Measurements from ENCODE around the gene CNIH3.

Gene CNIH3

DNA sequence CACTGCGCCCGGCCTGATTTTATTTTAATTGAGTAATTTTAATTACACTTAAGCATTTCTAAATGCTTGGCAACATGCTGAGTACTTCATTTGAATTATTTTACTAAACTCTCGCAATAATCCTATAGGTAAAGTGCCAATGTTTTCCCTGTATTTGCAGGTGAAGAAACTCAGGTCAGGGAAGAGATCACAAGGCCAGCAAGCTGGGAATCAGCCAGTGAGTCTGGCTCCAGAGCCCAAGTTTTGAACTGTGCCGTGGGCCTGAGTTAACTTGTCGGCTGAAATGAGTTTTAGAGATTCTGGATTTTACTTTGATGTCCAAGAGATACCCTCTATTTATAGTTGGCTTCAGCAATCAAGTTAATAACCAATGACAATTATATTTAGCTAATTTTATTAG is 141.4 kb downstream of the CNIH3 start:
- no peaks in the 10 kb centered on the region for H3K4me1 ChIP-seq (ENCODE audit: control insufficient read depth, insufficient read depth, low read length, unreplicated experiment)
- no peaks in the 10 kb centered on the region for H3K79me2 ChIP-seq (ENCODE audit: control insufficient read depth, insufficient read depth, low read length, unreplicated experiment)
- H3K27ac ChIP-seq (ENCODE audit: low read depth, low read length), result no peak overlapping the region
- no peak overlapping the region for H3K4me3 ChIP-seq (ENCODE audit: low read depth, low read length)
- H3K36me3 ChIP-seq (ENCODE audit: insufficient read depth, low read length), result no peaks in the 10 kb centered on the region
- peaks cover 15% of the 10 kb centered on the region; the same call in 1 of the 2 replicates for H3K27me3 ChIP-seq (ENCODE audit: insufficient read depth, low read length)
- H2AFZ ChIP-seq (ENCODE audit: low read length, unreplicated experiment), result no peak overlapping the region

DNA sequence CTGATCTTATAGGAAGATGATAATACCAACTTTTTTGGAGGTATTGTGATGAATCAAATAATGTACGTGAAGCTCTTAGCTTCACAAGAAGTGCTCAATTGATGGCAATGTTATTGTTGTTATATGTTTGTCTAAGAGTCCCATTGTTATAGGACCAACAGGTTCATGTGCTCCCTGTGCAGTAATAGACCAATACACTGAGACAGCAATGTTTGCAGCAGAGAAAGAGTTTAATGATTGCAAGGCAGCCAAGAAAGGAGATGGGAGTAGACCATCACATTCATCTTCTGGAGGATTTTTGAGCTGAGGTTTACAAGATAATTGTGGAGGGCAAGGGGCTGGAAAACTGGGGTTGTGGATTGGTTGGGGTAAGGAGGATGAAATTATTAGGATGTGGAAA is 143.0 kb downstream of the CNIH3 start:
- no peak overlapping the region for H3K27ac ChIP-seq (ENCODE audit: low read depth, low read length)
- no peak overlapping the region for H3K4me3 ChIP-seq (ENCODE audit: low read depth, low read length)
- H3K27me3 ChIP-seq (ENCODE audit: insufficient read depth, low read length), result peaks cover 15% of the 10 kb centered on the region; the same call in 1 of the 2 replicates
- no peaks in the 10 kb centered on the region for H3K36me3 ChIP-seq (ENCODE audit: insufficient read depth, low read length)
- no peak overlapping the region for H2AFZ ChIP-seq (ENCODE audit: low read length, unreplicated experiment)
- no peaks in the 10 kb centered on the region for H3K4me1 ChIP-seq (ENCODE audit: control insufficient read depth, insufficient read depth, low read length, unreplicated experiment)
- H3K79me2 ChIP-seq (ENCODE audit: control insufficient read depth, insufficient read depth, low read length, unreplicated experiment), result no peaks in the 10 kb centered on the region

- Histone ChIP-seq H3K4me3 (ENCODE audit: low read depth, low read length) (no peak overlapping the region), H3K36me3 (ENCODE audit: insufficient read depth, low read length) (no peaks in the 10 kb centered on the region), H3K27ac (ENCODE audit: low read depth, low read length) (no peak overlapping the region), H2AFZ (ENCODE audit: low read length, unreplicated experiment) (no peak overlapping the region), H3K27me3 (ENCODE audit: insufficient read depth, low read length) (peaks cover 15% of the 10 kb centered on the region; the same call in 1 of the 2 replicates), H3K4me1 (ENCODE audit: control insufficient read depth, insufficient read depth, low read length, unreplicated experiment) (no peaks in the 10 kb centered on the region), H3K79me2 (ENCODE audit: control insufficient read depth, insufficient read depth, low read length, unreplicated experiment) (no peaks in the 10 kb centered on the region)
These were observed 143.6 kb downstream of the CNIH3 start for GRCh38 chr1:224759681-224760091.

- Histone ChIP-seq H3K79me2 (ENCODE audit: control insufficient read depth, insufficient read depth, low read length, unreplicated experiment) (no peaks in the 10 kb centered on the region), H3K36me3 (ENCODE audit: insufficient read depth, low read length) (no peaks in the 10 kb centered on the region), H3K27ac (ENCODE audit: low read depth, low read length) (no peak overlapping the region), H3K27me3 (ENCODE audit: insufficient read depth, low read length) (peaks cover 17% of the 10 kb centered on the region; the same call in 1 of the 2 replicates), H3K4me3 (ENCODE audit: low read depth, low read length) (no peak overlapping the region), H3K4me1 (ENCODE audit: control insufficient read depth, insufficient read depth, low read length, unreplicated experiment) (no peaks in the 10 kb centered on the region), H2AFZ (ENCODE audit: low read length, unreplicated experiment) (no peak overlapping the region)
These were observed 144.0 kb downstream of the CNIH3 start for GRCh38 chr1:224760163-224760562.

DNA sequence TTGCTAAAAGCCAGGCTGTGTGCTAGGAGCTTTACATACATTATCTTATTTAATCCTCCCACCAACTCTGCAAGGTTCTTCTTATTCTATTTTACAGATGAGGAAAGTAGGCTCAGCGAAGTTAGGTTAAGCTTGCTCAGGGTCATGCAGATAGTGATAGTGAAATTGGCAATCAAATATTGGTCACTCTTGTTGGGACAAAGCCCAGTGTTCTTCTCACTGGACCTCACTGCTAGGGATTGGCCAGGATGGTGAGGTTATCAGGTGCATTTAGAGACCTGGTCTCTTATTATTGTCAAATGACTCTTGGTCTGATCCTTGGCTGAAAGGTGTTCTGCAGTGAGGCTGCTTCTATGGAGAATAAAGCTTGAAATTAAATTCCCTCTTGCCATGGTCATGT is 145.1 kb downstream of the CNIH3 start:
- H3K27ac ChIP-seq (ENCODE audit: low read depth, low read length), result no peak overlapping the region
- H3K4me1 ChIP-seq (ENCODE audit: control insufficient read depth, insufficient read depth, low read length, unreplicated experiment), result no peaks in the 10 kb centered on the region
- H3K4me3 ChIP-seq (ENCODE audit: low read depth, low read length), result no peak overlapping the region
- no peaks in the 10 kb centered on the region for H3K36me3 ChIP-seq (ENCODE audit: insufficient read depth, low read length)
- no peak overlapping the region for H2AFZ ChIP-seq (ENCODE audit: low read length, unreplicated experiment)
- H3K27me3 ChIP-seq (ENCODE audit: insufficient read depth, low read length), result peaks cover 27% of the 10 kb centered on the region; the same call in 1 of the 2 replicates
- no peaks in the 10 kb centered on the region for H3K79me2 ChIP-seq (ENCODE audit: control insufficient read depth, insufficient read depth, low read length, unreplicated experiment)

GRCh38 chr1:224762046-224762445 is 145.9 kb downstream of the CNIH3 start:
- Histone ChIP-seq H2AFZ (ENCODE audit: low read length, unreplicated experiment) (no peak overlapping the region), H3K27ac (ENCODE audit: low read depth, low read length) (no peak overlapping the region), H3K4me1 (ENCODE audit: control insufficient read depth, insufficient read depth, low read length, unreplicated experiment) (no peaks in the 10 kb centered on the region)

GRCh38 chr1:224762701-224763100 is 146.6 kb downstream of the CNIH3 start:
- no peaks in the 10 kb centered on the region for H3K4me1 ChIP-seq (ENCODE audit: control insufficient read depth, insufficient read depth, low read length, unreplicated experiment)
- H2AFZ ChIP-seq (ENCODE audit: low read length, unreplicated experiment), result no peak overlapping the region
- peaks cover 40% of the 10 kb centered on the region for H3K27me3 ChIP-seq (ENCODE audit: insufficient read depth, low read length)
- no peak overlapping the region for H3K4me3 ChIP-seq (ENCODE audit: low read depth, low read length)
- no peaks in the 10 kb centered on the region for H3K79me2 ChIP-seq (ENCODE audit: control insufficient read depth, insufficient read depth, low read length, unreplicated experiment)
- H3K27ac ChIP-seq (ENCODE audit: low read depth, low read length), result no peak overlapping the region
- H3K36me3 ChIP-seq (ENCODE audit: insufficient read depth, low read length), result no peaks in the 10 kb centered on the region

More at GRCh38 chr1:224762046-224762445, 145.9 kb downstream of the CNIH3 start:
- Histone ChIP-seq H3K27me3 (ENCODE audit: insufficient read depth, low read length) (peaks cover 34% of the 10 kb centered on the region), H3K4me3 (ENCODE audit: low read depth, low read length) (no peak overlapping the region), H3K36me3 (ENCODE audit: insufficient read depth, low read length) (no peaks in the 10 kb centered on the region), H3K79me2 (ENCODE audit: control insufficient read depth, insufficient read depth, low read length, unreplicated experiment) (no peaks in the 10 kb centered on the region)

DNA sequence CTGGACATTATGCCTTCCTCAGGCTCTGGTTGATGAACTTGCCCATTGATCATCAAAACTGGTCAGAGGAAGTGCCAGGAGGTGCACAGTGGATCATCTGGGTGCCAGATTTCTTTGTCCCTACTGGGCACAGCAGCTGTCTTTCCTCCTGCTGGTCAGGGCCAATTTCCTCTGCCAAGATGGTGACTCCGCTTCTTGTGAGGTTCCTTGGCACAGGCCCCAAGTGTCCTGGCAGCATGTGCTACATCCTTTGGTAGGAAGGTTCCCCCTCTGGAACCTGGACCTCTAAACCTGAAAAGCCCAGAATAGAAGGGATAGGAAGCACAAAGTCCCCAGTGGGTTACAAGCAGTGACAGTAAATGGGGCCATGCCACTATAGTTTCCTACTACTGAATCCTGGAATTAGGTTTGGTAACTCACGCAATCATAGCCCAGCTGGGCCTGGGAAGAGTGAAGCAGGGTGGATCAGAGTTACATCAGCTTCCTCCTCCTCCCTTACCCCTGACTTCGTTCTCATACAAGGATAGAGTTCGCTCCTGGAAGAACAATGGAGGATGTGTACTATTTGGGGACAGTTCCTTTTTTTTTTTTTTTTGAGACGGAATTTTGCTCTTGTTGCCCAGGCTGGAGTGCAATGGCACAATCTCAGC is 147.1 kb downstream of the CNIH3 start:
- H2AFZ ChIP-seq (ENCODE audit: low read length, unreplicated experiment), result no peak overlapping the region
- H3K27ac ChIP-seq (ENCODE audit: low read depth, low read length), result no peak overlapping the region
- peaks cover 42% of the 10 kb centered on the region for H3K27me3 ChIP-seq (ENCODE audit: insufficient read depth, low read length)
- no peaks in the 10 kb centered on the region for H3K36me3 ChIP-seq (ENCODE audit: insufficient read depth, low read length)
- no peak overlapping the region for H3K4me3 ChIP-seq (ENCODE audit: low read depth, low read length)
- no peaks in the 10 kb centered on the region for H3K79me2 ChIP-seq (ENCODE audit: control insufficient read depth, insufficient read depth, low read length, unreplicated experiment)
- no peaks in the 10 kb centered on the region for H3K4me1 ChIP-seq (ENCODE audit: control insufficient read depth, insufficient read depth, low read length, unreplicated experiment)

DNA sequence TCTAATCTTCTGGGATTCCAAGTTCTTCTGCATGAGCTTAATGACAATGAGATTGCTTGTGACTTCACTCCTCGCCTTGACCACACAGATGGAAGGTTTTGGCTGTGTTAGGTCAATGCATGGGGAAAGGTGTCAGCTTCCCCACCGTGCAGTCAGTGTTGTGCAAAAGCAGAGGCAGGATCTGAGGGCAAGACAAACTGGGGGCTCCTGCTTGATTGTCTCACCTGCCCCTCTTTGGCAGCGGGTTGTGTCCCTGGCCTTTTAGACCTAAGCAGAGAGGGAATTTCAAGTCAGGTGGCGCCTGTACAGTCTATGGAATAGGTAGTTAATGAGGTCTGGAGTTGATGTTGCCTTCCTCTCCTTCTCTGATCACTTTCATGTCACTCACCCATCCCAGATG is 150.1 kb downstream of the CNIH3 start:
- H3K27me3 ChIP-seq (ENCODE audit: insufficient read depth, low read length), result peaks cover 28% of the 10 kb centered on the region
- peaks cover 11% of the 10 kb centered on the region for H3K4me1 ChIP-seq (ENCODE audit: control insufficient read depth, insufficient read depth, low read length, unreplicated experiment)
- H3K4me3 ChIP-seq (ENCODE audit: low read depth, low read length), result no peak overlapping the region
- no peak overlapping the region for H3K27ac ChIP-seq (ENCODE audit: low read depth, low read length)
- no peaks in the 10 kb centered on the region for H3K36me3 ChIP-seq (ENCODE audit: insufficient read depth, low read length)
- H3K79me2 ChIP-seq (ENCODE audit: control insufficient read depth, insufficient read depth, low read length, unreplicated experiment), result no peaks in the 10 kb centered on the region
- no peak overlapping the region for H2AFZ ChIP-seq (ENCODE audit: low read length, unreplicated experiment)

- Histone ChIP-seq H3K27ac (ENCODE audit: low read depth, low read length) (no peak overlapping the region), H3K79me2 (ENCODE audit: control insufficient read depth, insufficient read depth, low read length, unreplicated experiment) (no peaks in the 10 kb centered on the region), H2AFZ (ENCODE audit: low read length, unreplicated experiment) (no peak overlapping the region), H3K4me1 (ENCODE audit: control insufficient read depth, insufficient read depth, low read length, unreplicated experiment) (peaks cover 11% of the 10 kb centered on the region), H3K36me3 (ENCODE audit: insufficient read depth, low read length) (no peaks in the 10 kb centered on the region), H3K27me3 (ENCODE audit: insufficient read depth, low read length) (peaks cover 27% of the 10 kb centered on the region), H3K4me3 (ENCODE audit: low read depth, low read length) (no peak overlapping the region)
These were observed 150.9 kb downstream of the CNIH3 start for GRCh38 chr1:224767031-224767430.

DNA sequence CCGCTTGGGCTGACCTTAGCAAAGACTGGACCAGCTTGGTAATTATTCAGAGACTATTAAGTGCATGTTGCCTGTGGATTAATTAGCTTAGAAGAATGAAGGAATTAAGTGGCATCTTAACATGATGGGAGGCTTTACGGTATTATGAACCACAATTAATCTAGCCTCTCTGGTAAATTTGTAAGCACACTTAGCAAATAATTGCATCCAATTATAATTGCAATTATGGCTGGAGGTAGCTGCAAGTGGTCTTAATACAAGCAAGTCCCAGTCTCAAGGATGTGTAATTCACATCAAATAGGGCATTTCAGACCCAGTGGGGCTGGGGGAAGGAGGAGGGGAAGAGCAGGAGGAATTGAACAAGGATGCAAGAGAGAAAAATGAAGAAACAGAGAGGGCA is 151.6 kb downstream of the CNIH3 start:
- Histone ChIP-seq H3K4me3 (ENCODE audit: low read depth, low read length) (no peak overlapping the region), H3K27ac (ENCODE audit: low read depth, low read length) (no peak overlapping the region), H3K4me1 (ENCODE audit: control insufficient read depth, insufficient read depth, low read length, unreplicated experiment) (peaks cover 11% of the 10 kb centered on the region), H2AFZ (ENCODE audit: low read length, unreplicated experiment) (no peak overlapping the region), H3K27me3 (ENCODE audit: insufficient read depth, low read length) (peaks cover 27% of the 10 kb centered on the region), H3K36me3 (ENCODE audit: insufficient read depth, low read length) (no peaks in the 10 kb centered on the region), H3K79me2 (ENCODE audit: control insufficient read depth, insufficient read depth, low read length, unreplicated experiment) (no peaks in the 10 kb centered on the region)
